Endometrium (tissue), 2 donors: ENCODE data around the gene ALPK1.
"Not testable (repeated sequence)": the region's sequence is repeated elsewhere in the genome, so short reads cannot be mapped to it uniquely, and the experiment has no call there.

Experiments
- FAIRE-seq: peaks from 2 replicates; lab custom pipeline; 2012; peaks lifted over from hg19 to GRCh38; lab: Jason Lieb, UNC
- donor health status: control.
- donor health status: control.

Gene ALPK1

GRCh38 chr4:112379306-112379705 lies 82.1 kb downstream of the ALPK1 start:
- no peak for FAIRE-seq

DNA sequence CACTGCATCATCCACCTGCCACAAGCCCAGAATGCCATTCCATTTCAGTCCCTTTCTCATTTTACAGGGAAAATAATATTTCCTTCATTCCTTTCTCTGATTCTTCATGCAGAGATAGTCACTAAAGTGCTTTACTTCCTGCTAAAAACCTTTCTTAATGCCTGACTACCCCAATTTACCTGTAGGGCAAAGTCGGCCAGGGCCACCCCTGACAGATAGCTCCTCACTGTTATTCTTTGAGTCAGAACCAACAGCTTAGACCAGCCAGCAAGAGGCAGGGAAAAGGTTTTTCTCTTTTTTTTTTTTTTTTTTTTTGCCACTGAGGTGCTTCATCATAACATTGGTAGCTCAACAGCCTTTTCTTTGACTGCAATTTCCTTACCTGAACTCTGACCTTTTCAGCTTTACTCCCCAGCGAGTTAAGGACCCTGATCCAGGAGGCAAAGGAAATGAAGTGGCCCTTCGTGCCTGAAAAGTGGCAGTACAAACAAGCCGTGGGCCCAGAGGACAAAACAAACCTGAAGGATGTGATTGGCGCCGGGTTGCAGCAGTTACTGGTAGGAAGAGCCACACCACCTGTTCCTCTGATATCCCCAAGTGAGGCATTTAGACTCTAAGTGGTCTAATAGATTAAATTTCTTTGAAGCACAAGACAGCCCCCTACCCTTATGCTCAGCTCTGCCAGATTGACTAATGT lies 85.0 kb downstream of the ALPK1 start:
- FAIRE-seq: no peak

DNA sequence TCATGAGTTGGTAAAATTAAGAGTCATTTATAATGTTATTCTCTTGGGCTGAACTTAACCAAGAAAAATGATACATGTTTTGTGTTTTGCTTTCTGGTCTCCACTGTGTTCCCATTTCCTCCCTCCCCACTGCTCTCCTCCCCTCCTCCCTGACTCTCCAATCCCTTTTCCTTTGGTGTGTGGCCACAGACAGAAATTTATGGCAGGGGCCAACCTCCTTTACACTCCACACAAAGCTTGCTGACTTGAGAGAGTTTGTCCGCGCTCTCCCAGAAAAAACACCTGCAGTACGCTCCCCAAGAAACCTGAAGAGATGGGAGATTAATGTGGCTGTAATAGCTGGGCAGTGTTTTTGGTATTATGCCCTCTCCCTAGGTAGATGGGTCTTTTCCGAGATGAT lies 88.9 kb downstream of the ALPK1 start:
- no peak for FAIRE-seq

- FAIRE-seq: no peak
Measured at GRCh38 chr4:112402098-112402497, 104.9 kb downstream of the ALPK1 start.

- no peak for FAIRE-seq
Measured at GRCh38 chr4:112403101-112403945, 106.2 kb downstream of the ALPK1 start.

DNA sequence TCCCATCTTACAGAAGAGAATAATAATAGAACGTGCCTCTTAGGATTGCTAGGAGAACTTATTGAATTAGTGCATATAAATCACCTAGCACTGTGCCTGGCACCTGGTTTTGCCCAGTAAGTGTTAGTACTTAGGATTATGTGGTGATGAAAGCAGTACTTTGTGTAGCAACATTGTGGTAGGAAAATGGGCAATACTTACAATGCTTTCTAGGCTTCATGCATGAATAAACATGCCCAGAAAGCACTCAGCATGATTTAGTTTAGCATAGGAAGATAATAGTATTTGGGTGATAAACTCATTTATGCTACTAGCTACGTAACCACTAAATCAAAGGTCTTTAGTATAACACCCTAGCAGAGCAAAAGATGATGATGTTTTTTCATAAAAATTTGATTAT lies 113.2 kb downstream of the ALPK1 start:
- FAIRE-seq: no peak

GRCh38 chr4:112410804-112411203 lies 113.6 kb downstream of the ALPK1 start:
- FAIRE-seq: no peak

DNA sequence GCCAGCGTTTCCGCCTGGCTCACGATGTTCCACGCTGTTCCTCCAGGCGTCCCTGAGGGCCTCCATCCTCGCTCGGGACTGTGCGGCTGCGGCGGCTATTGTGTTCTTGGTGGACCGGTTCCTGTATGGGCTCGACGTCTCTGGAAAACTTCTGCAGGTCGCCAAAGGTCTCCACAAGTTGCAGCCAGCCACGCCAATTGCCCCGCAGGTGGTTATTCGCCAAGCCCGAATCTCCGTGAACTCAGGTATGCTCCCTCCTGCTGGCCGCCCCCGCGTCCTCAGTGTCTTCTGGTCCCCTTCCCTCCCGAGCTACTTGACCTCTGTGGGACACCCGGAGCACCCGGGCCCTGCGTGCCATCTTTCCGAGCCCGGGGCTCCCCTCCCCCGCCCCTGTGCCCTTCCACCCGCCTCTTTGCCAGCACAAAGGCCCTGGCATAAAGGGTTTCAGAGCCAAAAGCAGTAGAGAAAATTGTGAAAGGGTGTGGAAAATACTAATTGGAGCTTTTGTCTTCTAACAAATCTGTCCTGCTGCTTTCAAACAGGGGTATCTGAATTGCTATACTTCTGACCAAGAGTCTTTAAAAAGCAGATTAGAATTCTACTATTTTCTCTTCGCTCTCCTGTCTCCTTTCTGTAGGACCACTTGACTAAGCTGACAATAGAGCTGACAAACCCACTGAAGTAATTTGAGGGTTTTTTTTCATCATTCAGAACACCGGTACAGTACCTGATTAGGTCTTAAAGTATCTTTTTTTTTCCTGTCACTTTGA lies 114.8 kb downstream of the ALPK1 start:
- FAIRE-seq: no peak

DNA sequence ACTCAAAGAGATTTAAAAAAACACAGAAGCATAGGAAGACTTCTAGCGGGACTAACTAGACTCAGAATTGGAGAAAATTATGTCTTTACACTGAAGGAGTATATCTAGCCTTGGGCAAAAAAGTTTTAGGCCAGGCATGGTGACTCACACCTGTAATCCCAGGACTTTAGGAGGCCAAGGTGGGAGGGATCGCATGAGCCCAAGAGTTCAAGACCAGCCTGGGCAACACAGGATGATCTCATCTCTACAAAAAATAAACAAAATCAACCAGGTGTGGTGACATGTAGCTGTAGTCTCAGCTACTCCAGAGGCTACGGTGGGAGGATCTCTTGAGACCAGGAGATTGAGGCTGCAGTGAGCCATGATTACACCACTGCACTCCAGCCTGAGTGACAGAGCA lies 119.3 kb downstream of the ALPK1 start:
- no peak for FAIRE-seq

DNA sequence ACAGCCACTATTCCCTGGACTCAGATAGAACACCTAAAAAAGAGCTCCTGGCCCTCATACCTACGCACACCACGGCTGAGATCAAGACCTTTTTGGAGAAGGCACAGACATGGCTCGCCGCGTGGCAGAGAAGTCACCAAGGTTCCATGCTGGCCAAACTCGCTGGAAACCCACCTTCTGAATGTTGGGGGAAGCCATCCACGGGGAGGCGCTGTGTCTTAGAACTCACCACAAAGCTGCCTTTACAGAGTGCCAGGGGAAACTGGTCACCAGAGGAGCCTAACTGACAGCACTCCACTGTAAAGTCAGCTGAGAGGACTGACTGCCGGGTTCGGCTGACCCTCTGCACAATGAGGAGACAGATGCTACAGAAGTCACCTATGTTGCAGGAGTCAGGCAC lies 120.9 kb downstream of the ALPK1 start:
- FAIRE-seq: no peak

DNA sequence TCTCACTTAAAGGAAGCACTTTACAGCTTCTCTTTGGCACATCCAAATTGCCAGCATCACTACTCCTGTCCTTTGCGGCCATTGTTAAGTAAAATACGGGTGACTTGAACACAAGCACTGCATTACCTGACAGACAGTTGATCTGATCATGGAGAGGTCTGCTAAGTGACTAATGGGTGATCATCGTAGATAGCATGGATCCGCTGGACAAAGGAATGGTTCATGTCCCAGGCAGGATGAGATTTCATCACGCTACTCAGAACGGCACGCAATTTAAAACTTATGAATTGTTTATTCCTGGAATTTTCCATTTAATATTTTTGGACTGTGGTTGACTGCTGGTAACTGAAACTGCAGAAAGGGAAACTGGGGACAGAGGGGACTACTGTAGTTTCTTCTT lies 124.7 kb downstream of the ALPK1 start:
- no peak for FAIRE-seq

DNA sequence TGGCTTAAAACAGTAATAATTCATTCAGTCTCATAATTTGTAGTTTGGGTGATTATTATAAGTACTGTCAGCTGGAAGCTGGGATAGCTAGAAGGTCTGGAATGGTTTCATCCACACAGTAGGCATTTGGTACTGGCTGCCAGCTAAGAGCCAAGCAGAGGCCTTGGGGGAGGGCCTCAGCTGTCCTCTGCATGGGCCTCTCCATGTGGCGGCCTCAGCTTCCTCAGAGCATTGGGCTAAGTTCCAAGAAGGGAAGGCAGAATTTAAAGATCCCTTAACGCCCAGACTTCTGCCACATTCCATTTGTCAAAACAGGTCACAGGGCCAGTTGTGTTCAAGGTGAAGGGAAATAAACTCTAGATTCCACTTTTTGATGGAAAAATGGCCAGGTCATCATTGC lies 125.5 kb downstream of the ALPK1 start:
- no peak for FAIRE-seq

GRCh38 chr4:112423591-112423990 lies 126.4 kb downstream of the ALPK1 start:
- FAIRE-seq: no peak

DNA sequence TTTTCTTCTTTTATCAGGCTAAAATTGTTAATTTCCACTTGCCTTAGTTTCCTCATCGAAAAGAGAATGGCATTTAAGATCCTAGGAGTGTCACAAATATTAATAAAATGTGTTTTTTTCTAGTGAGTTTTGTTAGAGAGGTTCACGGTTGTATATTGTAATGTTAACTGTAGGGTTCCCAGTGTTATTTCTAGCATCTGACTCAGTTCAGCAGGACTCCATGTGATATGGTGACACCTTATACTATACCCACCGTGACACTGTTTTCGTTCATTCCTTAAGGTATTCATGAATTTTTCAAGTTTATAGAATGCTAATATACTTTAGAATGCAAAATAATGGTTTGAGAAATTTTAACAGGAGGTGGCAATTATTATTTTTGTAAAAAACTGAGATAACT lies 128.7 kb downstream of the ALPK1 start:
- no peak for FAIRE-seq

GRCh38 chr4:112426416-112426815 lies 129.2 kb downstream of the ALPK1 start:
- no peak for FAIRE-seq

DNA sequence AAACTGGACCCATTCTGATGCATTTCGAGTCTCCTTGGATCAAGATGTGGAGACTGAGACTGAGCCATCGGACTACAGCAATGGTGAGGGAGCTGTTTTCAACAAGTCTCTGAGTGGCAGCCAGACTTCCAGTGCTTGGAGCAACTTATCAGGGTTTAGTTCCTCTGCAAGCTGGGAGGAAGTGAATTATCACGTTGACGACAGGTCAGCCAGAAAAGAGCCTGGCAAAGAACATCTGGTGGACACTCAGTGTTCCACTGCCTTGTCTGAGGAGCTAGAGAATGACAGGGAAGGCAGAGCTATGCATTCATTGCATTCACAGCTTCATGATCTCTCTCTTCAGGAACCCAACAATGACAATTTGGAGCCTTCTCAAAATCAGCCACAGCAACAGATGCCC lies 134.0 kb downstream of the ALPK1 start:
- FAIRE-seq: no peak

- no peak for FAIRE-seq
Measured at GRCh38 chr4:112436987-112437386, 139.8 kb downstream of the ALPK1 start.

GRCh38 chr4:112442226-112442625 lies 145.1 kb downstream of the ALPK1 start:
- not testable (repeated sequence) for FAIRE-seq

DNA sequence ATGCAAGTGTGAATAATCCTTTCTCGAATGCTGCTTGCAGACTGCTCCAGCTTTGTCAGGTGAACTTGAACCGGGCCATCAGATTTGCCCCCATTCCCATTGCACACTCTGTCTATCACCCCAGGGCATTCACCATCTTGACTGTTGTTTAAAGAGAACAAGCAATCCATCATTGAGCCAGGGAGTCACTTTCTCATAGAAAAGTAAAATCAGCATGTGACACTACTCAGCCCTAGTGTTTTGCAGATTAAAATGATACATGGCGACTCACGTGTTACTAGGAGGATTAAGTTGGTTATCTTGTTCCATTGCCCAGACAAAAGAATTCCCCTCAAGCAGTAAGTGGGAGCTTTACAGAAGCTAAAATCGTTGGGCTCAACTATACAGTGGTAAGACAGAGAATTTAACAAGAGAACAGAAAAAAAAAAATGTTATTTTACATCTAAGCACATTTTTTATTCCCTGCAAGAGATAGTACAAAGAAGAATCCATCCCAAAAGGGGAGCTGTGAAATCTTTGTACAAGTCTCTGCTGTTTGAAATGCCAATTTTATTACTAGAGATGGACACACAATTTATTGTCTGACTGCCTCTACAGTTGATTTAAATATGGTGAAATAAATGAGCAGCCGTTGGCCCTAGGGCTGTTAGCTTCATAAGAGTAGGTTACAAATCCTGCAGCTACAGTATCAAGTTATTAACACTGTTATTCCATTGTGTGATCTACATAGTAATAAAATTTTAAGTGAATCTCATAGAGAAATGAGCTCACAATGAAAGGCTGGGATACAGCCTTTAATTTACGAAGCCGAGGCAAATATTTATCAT lies 151.3 kb downstream of the ALPK1 start:
- no peak for FAIRE-seq

DNA sequence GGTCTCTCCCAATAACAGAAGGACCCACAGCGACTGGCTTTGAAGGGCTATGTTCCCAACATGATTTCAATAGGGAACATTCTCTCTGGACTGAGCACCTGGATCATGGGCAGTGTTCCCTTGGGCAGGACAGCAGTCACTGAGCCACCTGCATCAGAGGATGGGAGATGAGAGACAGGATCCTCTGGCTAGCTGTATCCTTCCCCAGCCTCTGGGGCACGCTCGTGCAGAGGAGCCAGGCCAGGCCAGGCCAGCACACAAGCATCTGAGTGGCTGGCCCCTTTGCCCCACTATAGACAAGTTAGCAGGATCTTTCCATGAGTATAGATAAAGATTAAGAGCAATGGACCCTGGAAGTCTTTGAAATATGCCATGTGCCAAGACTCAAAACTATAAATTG lies 152.5 kb downstream of the ALPK1 start:
- FAIRE-seq: no peak

GRCh38 chr4:112451104-112451503 lies 153.9 kb downstream of the ALPK1 start:
- FAIRE-seq: no peak

- no peak for FAIRE-seq
Measured at GRCh38 chr4:112451831-112452230, 154.7 kb downstream of the ALPK1 start.
